Gastroesophageal sphincter (tissue), 3 donors: ENCODE data around the gene RPS6KL1.

Experiments used
- EP300 ChIP-seq: sonication (generic); formaldehyde crosslinking; IDR thresholded peaks from one replicate; pipeline ENCODE4 v1.6.1; 2017; ENCODE audit warnings: antibody characterized with exemption, mild to moderate bottlenecking
- POLR2AphosphoS5 ChIP-seq: sonication (generic); formaldehyde crosslinking; IDR thresholded peaks from one replicate; pipeline ENCODE4 v1.6.1; 2017; ENCODE audit warnings: antibody characterized with exemption
- TF ChIP-seq, protein P1 (sequence below), 4 experiments: fragments of 200-600 bp in 2 of 4; fragments of 450-650 bp in 2 of 4; sonication (generic) in 1 of 4; IDR thresholded peaks; one replicate each; pipeline ENCODE4 v1.5.1; 2017 to 2019; ENCODE audit warnings: antibody characterized with exemption in 4 of 4, mild to moderate bottlenecking in 2 of 4, moderate library complexity in 2 of 4

DNA sequence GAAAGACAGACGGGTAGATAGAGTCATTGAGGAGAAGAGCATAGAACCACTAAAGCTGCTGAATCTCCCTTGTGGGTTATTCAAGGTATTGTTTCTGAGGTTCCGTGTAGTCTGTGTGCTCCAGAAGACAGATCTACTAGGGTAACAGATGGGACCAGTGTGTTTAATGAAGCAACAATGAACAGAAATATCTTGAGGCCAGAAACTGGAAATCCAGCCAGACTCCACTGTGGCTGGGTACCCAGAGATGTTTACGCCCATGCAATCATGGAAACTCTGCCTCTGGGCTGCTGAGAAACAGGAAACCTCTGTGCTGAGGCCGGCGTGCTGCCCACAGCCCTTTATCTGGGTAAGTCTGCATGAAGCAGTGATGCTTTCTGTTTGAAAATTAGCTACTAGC lies 55.4 kb downstream of the RPS6KL1 start:
- TF ChIP-seq POLR2AphosphoS5 (no peak), EP300 (no peak)
- TF ChIP-seq, protein P1, sequence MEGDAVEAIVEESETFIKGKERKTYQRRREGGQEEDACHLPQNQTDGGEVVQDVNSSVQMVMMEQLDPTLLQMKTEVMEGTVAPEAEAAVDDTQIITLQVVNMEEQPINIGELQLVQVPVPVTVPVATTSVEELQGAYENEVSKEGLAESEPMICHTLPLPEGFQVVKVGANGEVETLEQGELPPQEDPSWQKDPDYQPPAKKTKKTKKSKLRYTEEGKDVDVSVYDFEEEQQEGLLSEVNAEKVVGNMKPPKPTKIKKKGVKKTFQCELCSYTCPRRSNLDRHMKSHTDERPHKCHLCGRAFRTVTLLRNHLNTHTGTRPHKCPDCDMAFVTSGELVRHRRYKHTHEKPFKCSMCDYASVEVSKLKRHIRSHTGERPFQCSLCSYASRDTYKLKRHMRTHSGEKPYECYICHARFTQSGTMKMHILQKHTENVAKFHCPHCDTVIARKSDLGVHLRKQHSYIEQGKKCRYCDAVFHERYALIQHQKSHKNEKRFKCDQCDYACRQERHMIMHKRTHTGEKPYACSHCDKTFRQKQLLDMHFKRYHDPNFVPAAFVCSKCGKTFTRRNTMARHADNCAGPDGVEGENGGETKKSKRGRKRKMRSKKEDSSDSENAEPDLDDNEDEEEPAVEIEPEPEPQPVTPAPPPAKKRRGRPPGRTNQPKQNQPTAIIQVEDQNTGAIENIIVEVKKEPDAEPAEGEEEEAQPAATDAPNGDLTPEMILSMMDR (IDR thresholded peaks at IDR 0.05), result no peak
